OCI-LY3 (cell line): Measurements from ENCODE around the gene NKD2.

Experiments
- CTCF ChIP-seq: fragments of 200-600, 300-600 bp; sonication (generic); IDR thresholded peaks from 2 replicates; pipeline ENCODE4 v1.5.1; 2014; ENCODE audit warnings: antibody characterized with exemption, low read length, low read depth
- EZH2phosphoT487 ChIP-seq: fragments of 200-600 bp; shearing (Covaris generic); IDR thresholded peaks from 2 replicates; pipeline ENCODE4 v1.6.1; 2018; ENCODE audit warnings: antibody characterized with exemption, mixed run types, low read depth

GRCh38 chr5:1034986-1035385, 26.4 kb downstream of the NKD2 start:
- no peak for TF ChIP-seq CTCF
- TF ChIP-seq EZH2phosphoT487, result no peak
